GM21360 (cell line): ENCODE measurements around the gene TSPAN16.
"Not testable (repeated sequence)": the region's sequence is repeated elsewhere in the genome, so short reads cannot be mapped to it uniquely, and the experiment has no call there.

Experiments used
- ATAC-seq: cut with Tn5 transposase; IDR thresholded peaks from one replicate; pipeline ENCODE4 v1.9.1; 2021; ENCODE audit warnings: mild to moderate bottlenecking, moderate library complexity; ENCODE audit not compliant: unreplicated experiment

The TSPAN16 gene

GRCh38 chr19:11342429-11342828 is 46.5 kb downstream of the TSPAN16 start:
- ATAC-seq, result no peak

- ATAC-seq, result no peak
Observed at GRCh38 chr19:11345122-11345803, 49.3 kb downstream of the TSPAN16 start.

DNA sequence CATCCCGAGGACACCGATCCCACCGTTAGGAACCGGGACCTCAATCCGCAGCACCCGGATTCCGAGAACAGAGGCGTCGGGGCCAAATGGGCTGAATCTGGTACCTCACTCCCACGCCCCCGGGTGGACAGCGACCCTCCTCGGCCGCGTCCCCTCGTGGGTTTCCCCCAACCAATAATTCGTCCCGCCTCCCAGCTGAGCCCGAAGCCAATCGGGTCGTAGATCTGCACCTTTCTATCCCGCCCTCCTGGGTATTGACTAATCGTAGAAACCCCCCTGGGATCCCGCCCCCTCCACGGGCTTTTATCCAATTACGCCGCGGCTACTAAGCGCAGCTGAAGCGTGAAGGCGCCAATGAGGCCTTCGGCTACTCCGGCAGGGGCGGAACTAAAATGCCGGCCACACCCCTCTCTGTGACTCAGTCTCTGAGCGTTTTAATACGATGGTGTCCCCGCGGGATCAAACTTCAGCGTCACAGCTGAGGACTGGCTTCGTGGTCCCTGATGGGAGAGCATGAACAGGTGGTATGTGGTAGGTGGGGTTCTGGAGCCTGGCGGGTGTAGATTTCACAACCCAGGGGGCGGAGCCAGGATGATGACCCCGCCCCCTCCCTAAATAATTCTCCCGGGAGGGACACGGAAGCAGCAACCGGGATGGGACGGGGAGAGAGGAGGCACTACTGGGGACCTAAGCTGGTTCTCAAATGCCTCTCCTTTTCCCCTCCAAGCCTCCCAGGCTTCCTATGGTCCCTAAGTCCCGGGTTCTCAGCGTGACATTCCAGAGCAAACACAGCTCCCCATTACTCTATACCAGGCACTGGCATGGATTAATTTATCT is 50.4 kb downstream of the TSPAN16 start, which contains the start of the genes CCDC159 and TMEM205:
Gene CCDC159 (plus strand): TSS at position 416 of the 837 bp plus-strand sequence. CDS start 88 bp downstream, at position 504.
Gene TMEM205 (minus strand): TSS at position 165 of the 837 bp plus-strand sequence. CDS start 649 bp downstream, outside the sequence.
- peak; percentile 84 for ATAC-seq

DNA sequence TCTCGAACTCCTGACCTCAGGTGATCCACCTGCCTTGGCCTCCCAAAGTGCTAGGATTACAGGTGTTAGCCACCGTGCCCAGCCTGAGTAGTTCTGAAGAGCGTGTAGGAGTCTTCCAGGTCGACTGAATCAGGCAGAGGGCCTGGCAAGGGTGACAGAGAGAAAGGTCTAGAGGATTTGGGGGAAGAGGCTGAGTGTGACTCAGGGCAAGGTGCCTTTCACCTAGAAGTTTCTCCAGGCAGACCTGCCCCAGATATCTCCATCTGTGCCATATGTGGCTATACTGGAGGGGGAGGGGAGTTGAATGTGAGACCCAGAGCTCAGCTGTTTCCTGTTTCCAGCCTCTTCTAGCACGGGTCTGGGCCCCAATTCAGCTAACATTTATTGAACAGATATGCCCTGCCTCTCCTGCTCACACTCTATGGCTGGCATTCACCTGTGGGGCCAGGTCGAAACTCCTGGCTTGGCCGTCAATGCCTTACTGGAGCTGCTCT is 51.6 kb downstream of the TSPAN16 start:
- ATAC-seq, result no peak

GRCh38 chr19:11349171-11349570 is 53.2 kb downstream of the TSPAN16 start:
- no peak for ATAC-seq

DNA sequence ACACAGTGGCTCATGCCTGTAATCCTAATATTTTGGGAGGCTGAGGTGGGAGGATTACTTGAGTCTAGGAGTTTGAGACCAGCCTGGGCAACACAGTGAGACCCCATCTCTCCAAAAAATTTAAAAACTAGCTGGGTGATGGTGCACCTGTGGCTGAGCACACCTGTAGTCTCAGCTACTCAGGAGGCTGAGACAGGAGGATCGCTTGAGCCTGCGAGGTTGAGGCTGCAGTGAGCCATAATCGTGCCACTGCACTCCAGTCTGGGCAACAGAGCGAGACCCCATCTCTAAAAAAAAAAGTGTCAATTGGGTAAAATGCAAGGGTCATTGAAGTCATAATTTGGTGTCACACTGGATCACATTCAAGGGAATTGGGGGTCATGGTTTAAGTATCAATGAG is 58.1 kb downstream of the TSPAN16 start:
- not testable (repeated sequence) for ATAC-seq

DNA sequence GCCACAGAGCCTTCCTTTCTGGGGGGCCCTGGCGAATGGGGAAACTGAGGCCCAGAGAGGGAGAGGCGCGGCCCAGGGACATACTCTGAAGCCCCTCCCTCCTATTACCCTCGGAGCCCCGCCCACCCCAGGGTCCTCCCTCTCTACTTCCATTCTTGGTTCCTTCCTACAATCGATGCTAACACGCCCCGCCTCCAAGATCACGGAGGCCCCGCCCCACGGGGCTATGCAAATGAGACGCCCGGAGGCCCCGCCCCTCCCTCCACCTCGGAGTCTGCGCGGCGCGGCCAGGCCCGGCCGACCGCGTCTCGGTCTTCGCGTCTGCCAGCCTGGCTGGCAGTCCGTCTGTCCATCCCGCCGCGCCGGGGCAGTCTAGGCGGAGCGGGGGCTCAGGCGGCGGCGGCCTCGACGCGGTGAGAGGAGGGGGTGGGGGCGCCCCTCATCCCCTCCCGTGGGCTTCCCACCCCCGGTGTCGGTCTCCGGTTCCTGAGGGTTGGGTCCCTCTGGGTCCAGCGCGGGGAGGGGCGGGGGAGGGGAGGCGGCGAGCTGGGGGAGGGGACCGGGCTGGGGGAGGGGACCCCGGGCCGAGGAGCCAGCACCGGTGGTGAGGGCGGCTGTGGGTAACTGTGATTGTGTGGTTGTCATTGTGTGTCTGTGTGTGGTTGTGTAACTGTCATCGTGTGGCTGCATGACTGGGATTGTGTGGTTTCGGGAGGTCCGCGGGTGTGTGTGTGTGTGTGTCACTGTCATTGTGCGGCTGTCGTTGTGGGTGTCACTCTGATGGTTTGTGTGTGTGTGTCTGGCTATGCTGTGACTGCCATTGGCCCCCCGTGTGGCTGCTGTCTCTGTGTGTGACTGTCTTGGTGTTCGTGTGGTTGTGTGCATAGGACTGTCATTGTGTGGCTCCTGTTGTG is 59.5 kb downstream of the TSPAN16 start, which contains the start of gene PLPPR2:
Gene PLPPR2 (plus strand): TSS at position 273 of the 914 bp plus-strand sequence. CDS start 2,242 bp downstream, outside the sequence.
- no peak for ATAC-seq

- no peak for ATAC-seq
Observed at GRCh38 chr19:11356074-11356397, 60.1 kb downstream of the TSPAN16 start.

GRCh38 chr19:11356676-11357550 is 61.0 kb downstream of the TSPAN16 start:
- no peak for ATAC-seq

DNA sequence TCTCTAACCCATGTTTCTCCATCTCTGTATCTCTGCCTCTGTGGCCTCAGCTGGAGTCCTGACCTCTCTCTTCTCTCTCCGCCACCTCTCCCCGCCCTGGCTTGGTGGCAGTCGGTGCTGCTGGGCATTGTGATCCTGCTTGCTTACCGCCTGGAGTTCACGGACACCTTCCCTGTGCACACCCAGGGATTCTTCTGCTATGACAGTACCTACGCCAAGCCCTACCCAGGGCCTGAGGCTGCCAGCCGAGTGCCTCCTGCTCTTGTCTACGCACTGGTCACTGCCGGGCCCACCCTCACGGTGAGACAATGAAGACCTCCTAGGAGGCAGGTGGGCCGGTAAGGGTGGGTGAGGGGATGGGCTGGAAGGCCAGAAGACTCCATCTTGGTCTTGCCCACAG is 63.5 kb downstream of the TSPAN16 start:
- ATAC-seq, result no peak

DNA sequence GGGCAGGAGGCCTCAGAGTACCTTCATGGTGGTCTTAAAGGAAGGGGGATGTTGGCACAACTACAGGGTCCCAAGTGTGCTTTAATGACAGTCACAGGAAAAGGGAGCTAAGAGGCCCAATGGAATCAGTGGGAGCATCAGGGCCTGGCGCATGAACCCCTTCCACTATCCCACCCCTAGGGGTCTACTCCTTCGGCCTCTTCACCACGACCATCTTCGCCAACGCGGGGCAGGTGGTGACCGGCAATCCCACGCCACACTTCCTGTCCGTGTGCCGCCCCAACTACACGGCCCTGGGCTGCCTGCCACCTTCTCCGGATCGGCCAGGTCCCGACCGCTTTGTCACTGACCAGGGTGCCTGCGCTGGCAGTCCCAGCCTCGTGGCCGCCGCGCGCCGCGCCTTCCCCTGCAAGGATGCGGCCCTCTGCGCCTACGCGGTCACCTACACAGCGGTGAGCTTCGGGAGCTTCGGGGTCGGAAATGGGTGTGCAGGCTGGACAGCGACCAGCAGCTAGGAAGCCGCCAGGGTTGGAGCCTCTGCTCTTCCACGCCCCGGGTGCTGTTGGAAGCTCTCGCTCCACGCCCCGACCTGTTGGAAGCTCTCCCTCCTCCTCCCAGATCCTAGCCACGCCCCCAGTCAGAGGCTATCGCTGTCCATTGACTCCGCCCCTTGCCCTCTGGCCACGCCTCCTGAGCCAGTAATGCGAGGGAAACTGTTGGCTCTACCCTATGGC is 65.2 kb downstream of the TSPAN16 start:
- no peak for ATAC-seq

DNA sequence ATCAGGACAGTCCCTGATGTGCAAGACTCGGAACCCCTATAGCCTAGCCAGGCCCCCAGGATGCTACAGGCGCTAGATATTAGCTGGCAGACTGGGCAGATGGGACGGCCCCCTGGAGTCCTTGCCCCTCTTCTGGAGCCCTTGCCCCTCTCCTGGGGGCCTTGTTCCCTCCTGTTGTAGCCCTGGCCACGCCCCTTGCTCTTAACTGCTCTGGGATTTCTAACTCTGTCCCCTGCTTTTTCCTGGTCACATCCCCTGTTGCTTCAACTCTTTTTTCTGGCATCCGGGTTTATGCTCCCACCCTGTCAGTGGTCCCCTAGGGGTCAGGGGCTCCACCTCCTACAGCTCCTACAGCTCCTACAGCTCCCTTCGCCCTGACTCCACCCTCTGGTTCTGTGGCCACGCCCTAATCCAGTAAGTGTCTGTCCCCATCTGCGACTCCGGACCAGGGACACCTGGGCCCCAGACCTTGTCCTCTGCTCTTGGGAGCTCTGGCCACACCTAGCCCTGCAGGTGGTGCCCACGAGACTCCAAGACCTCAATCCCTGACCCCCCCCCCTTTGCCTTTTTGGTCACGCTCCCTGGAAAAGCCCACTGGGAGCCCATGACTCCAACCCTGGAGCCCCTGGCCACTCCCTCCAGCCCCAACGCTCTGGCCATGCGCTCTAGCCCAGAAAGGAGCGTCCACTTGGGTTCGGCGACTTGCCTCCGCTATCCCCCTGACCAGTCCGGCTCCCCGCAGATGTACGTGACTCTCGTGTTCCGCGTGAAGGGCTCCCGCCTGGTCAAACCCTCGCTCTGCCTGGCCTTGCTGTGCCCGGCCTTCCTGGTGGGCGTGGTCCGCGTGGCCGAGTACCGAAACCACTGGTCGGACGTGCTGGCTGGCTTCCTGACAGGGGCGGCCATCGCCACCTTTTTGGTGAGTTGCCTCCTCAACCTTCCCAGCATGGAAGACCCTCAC is 66.1 kb downstream of the TSPAN16 start:
- ATAC-seq, result no peak

GRCh38 chr19:11363881-11364280 is 67.9 kb downstream of the TSPAN16 start:
- no peak for ATAC-seq

DNA sequence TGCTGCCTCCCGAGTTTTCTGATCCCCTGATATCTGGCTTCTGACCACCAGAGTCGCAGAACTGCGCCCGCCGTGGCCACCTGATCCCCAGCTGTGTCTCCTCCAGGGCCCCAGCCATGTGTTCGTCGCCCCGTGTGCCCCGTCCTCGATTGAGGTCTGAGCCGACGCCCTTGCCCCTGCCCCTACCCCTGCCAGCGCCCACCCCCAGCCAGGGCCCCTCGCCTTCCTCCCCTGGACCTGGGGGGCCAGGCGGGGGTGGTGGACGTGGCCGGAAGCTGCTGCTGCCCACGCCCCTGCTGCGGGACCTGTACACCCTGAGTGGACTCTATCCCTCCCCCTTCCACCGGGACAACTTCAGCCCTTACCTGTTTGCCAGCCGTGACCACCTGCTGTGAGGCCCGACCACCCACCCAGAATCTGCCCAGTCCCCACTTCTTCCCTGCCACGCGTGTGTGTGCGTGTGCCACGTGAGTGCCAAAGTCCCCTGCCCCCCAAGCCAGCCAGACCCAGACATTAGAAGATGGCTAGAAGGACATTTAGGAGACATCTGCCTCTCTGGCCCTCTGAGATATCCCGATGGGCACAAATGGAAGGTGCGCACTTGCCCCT is 68.4 kb downstream of the TSPAN16 start:
- no peak for ATAC-seq

GRCh38 chr19:11364935-11365334 is 69.0 kb downstream of the TSPAN16 start:
- no peak for ATAC-seq
